Epidermal melanocyte (primary cell): ENCODE results near the gene DAZ2.
"Not testable (repeated sequence)": the region's sequence is repeated elsewhere in the genome, so short reads cannot be mapped to it uniquely, and the experiment has no call there.

Experiments
- DNase-seq: peaks from one replicate; pipeline ENCODE4 v3.0.0; 2011; ENCODE audit warnings: low spot score; ENCODE audit not compliant: insufficient read length

DAZ2 gene, protein sequence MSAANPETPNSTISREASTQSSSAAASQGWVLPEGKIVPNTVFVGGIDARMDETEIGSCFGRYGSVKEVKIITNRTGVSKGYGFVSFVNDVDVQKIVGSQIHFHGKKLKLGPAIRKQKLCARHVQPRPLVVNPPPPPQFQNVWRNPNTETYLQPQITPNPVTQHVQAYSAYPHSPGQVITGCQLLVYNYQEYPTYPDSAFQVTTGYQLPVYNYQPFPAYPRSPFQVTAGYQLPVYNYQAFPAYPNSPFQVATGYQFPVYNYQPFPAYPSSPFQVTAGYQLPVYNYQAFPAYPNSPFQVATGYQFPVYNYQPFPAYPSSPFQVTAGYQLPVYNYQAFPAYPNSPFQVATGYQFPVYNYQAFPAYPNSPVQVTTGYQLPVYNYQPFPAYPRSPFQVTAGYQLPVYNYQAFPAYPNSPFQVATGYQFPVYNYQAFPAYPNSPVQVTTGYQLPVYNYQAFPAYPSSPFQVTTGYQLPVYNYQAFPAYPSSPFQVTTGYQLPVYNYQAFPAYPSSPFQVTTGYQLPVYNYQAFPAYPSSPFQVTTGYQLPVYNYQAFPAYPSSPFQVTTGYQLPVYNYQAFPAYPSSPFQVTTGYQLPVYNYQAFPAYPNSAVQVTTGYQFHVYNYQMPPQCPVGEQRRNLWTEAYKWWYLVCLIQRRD

DNA sequence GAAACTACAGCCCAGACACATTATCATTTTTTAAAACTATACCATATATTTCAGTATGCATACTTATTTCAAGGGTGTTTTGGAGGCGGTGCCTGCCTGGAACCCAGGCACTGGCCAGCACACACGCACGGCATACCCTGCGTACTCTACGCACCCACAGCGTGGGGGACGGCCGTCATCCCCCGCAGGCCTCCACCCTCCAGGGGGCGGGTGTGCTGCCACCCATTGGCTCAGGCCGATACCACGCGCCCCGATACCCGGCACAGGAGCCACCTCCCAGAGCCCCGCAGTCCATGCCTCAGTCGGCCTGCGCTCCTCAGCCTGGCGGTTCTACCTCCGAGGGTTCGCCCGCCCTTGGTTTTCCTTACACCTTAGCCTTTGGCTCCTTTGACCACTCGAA, at the start of gene DAZ2:
Gene DAZ2 (plus strand): TSS at position 301 of the 400 bp plus-strand sequence. CDS start 208 bp downstream, outside the sequence.
- DNase-seq = not testable (repeated sequence)

DNA sequence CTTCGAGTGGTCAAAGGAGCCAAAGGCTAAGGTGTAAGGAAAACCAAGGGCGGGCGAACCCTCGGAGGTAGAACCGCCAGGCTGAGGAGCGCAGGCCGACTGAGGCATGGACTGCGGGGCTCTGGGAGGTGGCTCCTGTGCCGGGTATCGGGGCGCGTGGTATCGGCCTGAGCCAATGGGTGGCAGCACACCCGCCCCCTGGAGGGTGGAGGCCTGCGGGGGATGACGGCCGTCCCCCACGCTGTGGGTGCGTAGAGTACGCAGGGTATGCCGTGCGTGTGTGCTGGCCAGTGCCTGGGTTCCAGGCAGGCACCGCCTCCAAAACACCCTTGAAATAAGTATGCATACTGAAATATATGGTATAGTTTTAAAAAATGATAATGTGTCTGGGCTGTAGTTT, 20.4 kb upstream of the DAZ2 start, which contains the start of gene DAZ1:
Gene DAZ1 (minus strand): TSS at position 101 of the 400 bp plus-strand sequence. CDS start 208 bp downstream, outside the sequence.
- not testable (repeated sequence) for DNase-seq

DNA sequence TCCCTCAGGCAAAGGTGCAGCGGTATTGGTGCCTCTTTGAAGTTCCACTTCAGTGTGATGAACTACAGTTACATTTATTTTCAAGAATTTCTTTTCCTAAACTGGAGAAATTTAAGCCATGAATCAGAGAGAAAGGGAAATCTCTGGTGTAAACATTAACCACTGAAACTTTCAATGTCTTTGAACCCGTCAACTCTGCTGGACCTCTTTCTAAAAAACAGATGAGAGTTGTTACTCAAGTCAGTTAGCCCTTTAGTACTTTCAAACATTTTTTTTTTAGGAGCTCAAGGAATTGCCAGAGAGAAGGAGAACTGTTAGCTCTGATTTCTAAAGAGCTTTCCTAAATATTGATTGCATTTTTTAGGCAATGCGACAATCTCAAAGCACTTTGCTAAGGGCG, 11.9 kb upstream of the DAZ2 start:
- not testable (repeated sequence) for DNase-seq

DNA sequence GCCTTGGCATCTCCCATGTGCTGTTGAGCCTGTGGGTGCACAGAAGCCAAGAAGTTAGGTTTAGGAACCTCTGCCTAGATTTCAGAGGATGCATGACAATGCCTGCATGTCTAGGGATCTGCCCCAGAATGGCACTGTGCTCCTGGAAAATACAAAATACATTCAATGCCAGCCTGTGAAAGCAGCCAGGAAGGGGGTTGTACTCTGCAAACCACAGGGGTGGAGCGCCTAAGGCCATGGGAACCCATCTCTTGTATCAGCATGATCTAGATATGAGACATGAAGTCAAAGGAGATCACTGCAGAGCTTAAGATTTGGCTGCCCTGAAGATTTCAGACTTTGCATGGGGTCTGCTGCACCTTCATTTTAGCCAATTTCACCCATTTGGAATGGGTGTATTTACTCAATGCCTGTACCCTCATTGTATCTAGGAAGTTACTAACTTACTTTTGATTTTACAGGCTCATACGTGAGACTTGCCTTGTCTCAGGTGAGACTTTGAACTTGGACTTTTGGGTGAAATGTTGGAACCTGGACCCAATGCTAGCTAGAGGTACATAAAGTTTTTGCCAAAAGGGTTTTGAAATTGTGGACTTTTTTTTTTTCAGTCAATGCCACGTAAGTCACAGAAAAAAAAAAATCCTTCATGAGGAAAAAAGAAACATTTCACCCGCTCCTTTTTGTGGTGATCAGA, 9.4 kb upstream of the DAZ2 start:
- DNase-seq = not testable (repeated sequence)

DNA sequence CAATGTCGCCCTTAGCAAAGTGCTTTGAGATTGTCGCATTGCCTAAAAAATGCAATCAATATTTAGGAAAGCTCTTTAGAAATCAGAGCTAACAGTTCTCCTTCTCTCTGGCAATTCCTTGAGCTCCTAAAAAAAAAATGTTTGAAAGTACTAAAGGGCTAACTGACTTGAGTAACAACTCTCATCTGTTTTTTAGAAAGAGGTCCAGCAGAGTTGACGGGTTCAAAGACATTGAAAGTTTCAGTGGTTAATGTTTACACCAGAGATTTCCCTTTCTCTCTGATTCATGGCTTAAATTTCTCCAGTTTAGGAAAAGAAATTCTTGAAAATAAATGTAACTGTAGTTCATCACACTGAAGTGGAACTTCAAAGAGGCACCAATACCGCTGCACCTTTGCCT, 8.7 kb upstream of the DAZ2 start:
- DNase-seq = not testable (repeated sequence)
